ENCODE results near the gene ZNF439.
A peak's percentile ranks its signal among the peaks of the same experiment; 100 is the strongest.

ZNF439 gene

GRCh38 chr19:11848594-11849469 is at the start of gene ZNF439:
Gene ZNF439 (plus strand): TSS chr19:11848726. CDS start chr19:11848868, 142 bp downstream.
- DNase-seq (ENCODE audit: low read depth in 2 of 2) = peak; percentile 53 to 75
- no peak for TF ChIP-seq CTCF (IDR thresholded peaks at IDR 0.05; ENCODE audit: low read depth, low read length)

GRCh38 chr19:11806354-11807098 is 42.0 kb upstream of the ZNF439 start:
- H3K4me3 ChIP-seq (replicated peaks in 1 of 2; ENCODE audit: low read depth in 2 of 2, low read length in 2 of 2) = no peak overlapping the region
- DNase-seq (ENCODE audit: low read depth in 2 of 2) = peak in 1 of 2 donors; percentile 14
- TF ChIP-seq CTCF (IDR thresholded peaks at IDR 0.05; ENCODE audit: low read depth, low read length) = no peak

More at GRCh38 chr19:11848594-11849469, at the start of gene ZNF439:
- H3K4me3 ChIP-seq (replicated peaks in 1 of 2; ENCODE audit: low read depth in 2 of 2, low read length in 2 of 2) = peak within 1 kb of the TSS; percentile 57 to 59

- DNase-seq (ENCODE audit: low read depth in 2 of 2) = no peak
- no peak overlapping the region for H3K4me3 ChIP-seq (replicated peaks in 1 of 2; ENCODE audit: low read depth in 2 of 2, low read length in 2 of 2)
- TF ChIP-seq CTCF (IDR thresholded peaks at IDR 0.05; ENCODE audit: low read depth, low read length) = no peak
Measured at GRCh38 chr19:11807099-11807380, 41.5 kb upstream of the ZNF439 start.

GRCh38 chr19:11813703-11814028 is 34.9 kb upstream of the ZNF439 start:
- peak overlapping the region; percentile 85 to 94 for H3K4me3 ChIP-seq (replicated peaks in 1 of 2; ENCODE audit: low read depth in 2 of 2, low read length in 2 of 2)
- no peak for TF ChIP-seq CTCF (IDR thresholded peaks at IDR 0.05; ENCODE audit: low read depth, low read length)
- no peak for DNase-seq (ENCODE audit: low read depth in 2 of 2)

GRCh38 chr19:11814029-11814699 is 34.4 kb upstream of the ZNF439 start, which contains the start of gene ZNF440:
Gene ZNF440 (plus strand): TSS chr19:11814273. CDS start chr19:11814448, 175 bp downstream.
- peak within 1 kb of the TSS; percentile 85 to 94 for H3K4me3 ChIP-seq (replicated peaks in 1 of 2; ENCODE audit: low read depth in 2 of 2, low read length in 2 of 2)
- no peak for TF ChIP-seq CTCF (IDR thresholded peaks at IDR 0.05; ENCODE audit: low read depth, low read length)
- peak; percentile 92 to 94 for DNase-seq (ENCODE audit: low read depth in 2 of 2)

GRCh38 chr19:11814700-11815035 is 33.9 kb upstream of the ZNF439 start:
- DNase-seq (ENCODE audit: low read depth in 2 of 2) = peak; percentile 47 to 51
- H3K4me3 ChIP-seq (replicated peaks in 1 of 2; ENCODE audit: low read depth in 2 of 2, low read length in 2 of 2) = peak overlapping the region; percentile 85 to 94

More at GRCh38 chr19:11814700-11815035, 33.9 kb upstream of the ZNF439 start:
- TF ChIP-seq CTCF (IDR thresholded peaks at IDR 0.05; ENCODE audit: low read depth, low read length) = no peak

Data from cardiac fibroblast (primary cell).